ENCODE results near the gene DNAJC27. TPM values are rescaled to one million over a fixed set of nuclear protein-coding genes. Genes with fewer than 3 reads are reported as not detected.

The DNAJC27 gene
- total RNA-seq (2014; rRNA removed; shearing (Covaris generic)), result 1.9 and 2.3 TPM in 2 replicates

DNA sequence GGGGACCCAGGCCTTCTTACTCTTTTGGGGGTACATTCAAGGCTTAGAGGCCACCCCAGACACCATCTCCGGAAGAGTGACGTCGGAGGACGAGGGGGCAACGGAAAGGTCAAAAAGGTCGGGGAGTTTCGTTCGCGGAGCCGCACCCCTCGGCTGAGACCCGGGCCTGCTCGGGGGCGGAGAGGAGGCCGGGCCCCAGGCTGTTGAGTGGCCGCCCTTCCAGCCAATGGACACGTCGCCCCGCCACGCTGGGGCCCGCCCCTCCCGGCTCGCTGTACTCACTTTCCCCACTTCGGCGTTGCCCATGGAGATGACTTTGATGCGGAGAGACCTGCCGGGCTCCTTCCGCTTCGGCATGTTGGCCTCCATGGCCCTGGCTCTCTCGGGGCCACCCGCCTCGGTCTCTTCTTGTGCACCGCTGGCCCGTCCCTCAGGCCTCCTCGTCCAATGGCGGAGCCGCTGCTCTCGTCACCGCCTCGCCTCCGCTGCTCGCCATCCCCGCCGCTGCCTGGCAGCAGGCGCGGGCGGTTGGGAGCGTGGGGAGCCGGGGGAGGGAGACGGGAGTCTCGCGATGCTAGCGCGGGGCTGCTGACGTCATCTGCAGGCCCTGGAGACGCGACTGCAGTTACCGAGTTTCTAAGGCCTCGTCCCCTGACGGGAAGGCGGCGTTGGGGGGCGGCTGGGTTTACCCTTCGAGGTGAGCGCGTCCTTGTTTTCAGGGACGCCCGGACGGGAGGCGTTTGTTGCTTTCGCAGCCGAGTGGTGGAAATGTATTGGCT lies at the start of gene DNAJC27:
Gene DNAJC27, minus strand, starts transcription at position 420 of the 779 bp plus-strand sequence. Its CDS starts 51 bp downstream, at position 369.

DNA sequence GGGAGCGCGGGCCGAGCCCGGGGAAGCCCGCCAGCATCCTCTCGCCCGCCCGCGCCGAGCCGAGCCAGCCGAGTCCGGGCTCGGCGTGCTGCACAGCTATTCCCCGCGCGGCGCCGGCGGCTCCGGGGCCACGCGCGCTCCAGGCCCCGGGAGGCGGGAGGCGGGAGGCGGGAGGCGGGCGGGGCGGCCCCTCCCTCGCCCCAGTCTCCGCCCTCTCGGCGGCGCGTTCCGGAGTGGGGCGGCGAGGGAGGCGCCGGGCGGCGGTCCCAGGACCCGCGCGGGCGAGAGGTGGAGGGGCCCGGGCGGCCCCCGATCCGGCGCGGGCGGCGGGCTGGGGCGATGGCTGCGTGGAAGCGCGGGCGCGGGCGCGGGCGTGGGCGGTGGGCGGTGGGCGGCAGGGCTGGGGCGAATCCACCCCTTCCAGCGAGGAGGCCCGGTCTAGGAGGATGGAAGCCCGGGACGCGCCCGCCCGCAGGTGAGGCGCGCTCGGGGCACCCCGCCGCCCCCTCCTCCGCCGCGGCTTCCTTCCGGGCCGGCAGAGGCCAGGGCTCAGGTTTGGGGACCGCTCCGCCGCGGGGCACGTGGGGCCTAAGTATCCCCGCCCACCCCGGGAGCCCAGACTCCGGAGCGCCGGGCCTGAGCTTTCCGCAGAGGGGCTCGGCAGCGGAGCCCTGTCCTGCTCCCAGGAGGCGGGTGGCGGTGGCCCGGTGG lies 51.5 kb downstream of the DNAJC27 start, which contains the start of gene ADCY3:
Gene ADCY3, minus strand, starts transcription at position 140 of the 711 bp plus-strand sequence. CDS start 1,250 bp downstream, outside the sequence.

Small RNA genes lying within 50 kb of the gene (small RNA-seq; reads per million reads assigned to genes)
- gene AC013267.1 (not detected), gene RF00016 (not detected), gene RF00019 (not detected)

Other genes with a start within 250 kb of the DNAJC27 start
- gene PTRHD1, start 178.6 kb downstream of the DNAJC27 start, total RNA-seq (2014; rRNA removed; shearing (Covaris generic)), result 52.3 and 56.4 TPM in 2 replicates
- 33.2 and 35.5 TPM in 2 replicates for gene CENPO, start 178.5 kb downstream of the DNAJC27 start, total RNA-seq (2014; rRNA removed; shearing (Covaris generic))
- gene ADCY3, start 51.7 kb downstream of the DNAJC27 start, total RNA-seq (2014; rRNA removed; shearing (Covaris generic)), result 41.5 and 43.6 TPM in 2 replicates
- gene EFR3B, start 70.1 kb upstream of the DNAJC27 start, total RNA-seq (2014; rRNA removed; shearing (Covaris generic)), result 0.45 and 0.66 TPM in 2 replicates
- not detected in 2 replicates for gene POMC, start 196.6 kb upstream of the DNAJC27 start, total RNA-seq (2014; rRNA removed; shearing (Covaris generic))